SU-DHL-6 (cell line): ENCODE measurements around the gene SORCS2.

Experiments
- H2AFZ ChIP-seq: fragments of 200-600 bp; sonication (generic); 2 replicates; pipeline ENCODE4 v1.6.1; 2014; ENCODE audit warnings: low read depth, mild to moderate bottlenecking, moderate library complexity, mixed read lengths, antibody characterized with exemption, low read length; ENCODE audit not compliant: severe bottlenecking
- H3F3A ChIP-seq: fragments of 200-600 bp; shearing (Covaris generic); 2 replicates; pipeline ENCODE4 v1.6.0; 2016; ENCODE audit warnings: antibody characterized with exemption, mild to moderate bottlenecking; ENCODE audit not compliant: insufficient read depth
- H3K27ac ChIP-seq: fragments of 200-600 bp; sonication (generic); 2 replicates; pipeline ENCODE4 v1.5.1; 2016; ENCODE audit warnings: low read depth, mild to moderate bottlenecking, low read length, moderate library complexity, mixed read lengths
- H3K27me3 ChIP-seq: fragments of 200-600 bp; sonication (generic), shearing (Covaris generic); 2 replicates; pipeline ENCODE4 v1.6.0; 2014; ENCODE audit warnings: mild to moderate bottlenecking, low read length
- H3K36me3 ChIP-seq: fragments of 200-600 bp; sonication (generic); 2 replicates; pipeline ENCODE4 v1.6.1; 2014; ENCODE audit warnings: mild to moderate bottlenecking, low read length, mixed read lengths
- H3K4me2 ChIP-seq: fragments of 300-600, 200-600 bp; shearing (Covaris generic), sonication (generic); 2 replicates; pipeline ENCODE4 v1.6.0; 2014; ENCODE audit warnings: low read length, low read depth, mild to moderate bottlenecking; ENCODE audit not compliant: poor library complexity, severe bottlenecking
- H3K4me3 ChIP-seq: fragments of 200-600 bp; sonication (generic); 2 replicates; pipeline ENCODE4 v1.5.1; 2014; ENCODE audit warnings: antibody characterized with exemption, low read length, mild to moderate bottlenecking, mixed read lengths; ENCODE audit not compliant: insufficient read depth, poor library complexity, severe bottlenecking
- H3K79me2 ChIP-seq: fragments of 200-600 bp; sonication (generic); 2 replicates; pipeline ENCODE4 v1.6.1; 2014; ENCODE audit warnings: mild to moderate bottlenecking, low read length, moderate library complexity; ENCODE audit not compliant: insufficient read depth
- H3K9ac ChIP-seq: fragments of 200-600 bp; sonication (generic); 2 replicates; pipeline ENCODE4 v1.7.0; 2014; ENCODE audit warnings: mild to moderate bottlenecking, low read length
- H3K9me2 ChIP-seq: fragments of 200-600 bp; sonication (generic); replicated peaks from 2 replicates; pipeline ENCODE4 v1.6.1; 2014; ENCODE audit warnings: low read length; ENCODE audit not compliant: insufficient read depth
- H3K9me3 ChIP-seq: fragments of 200-600 bp; sonication (generic); 2 replicates; pipeline ENCODE4 v1.6.1; 2014; ENCODE audit warnings: low read length, mixed read lengths; ENCODE audit not compliant: insufficient read depth
- H4K20me1 ChIP-seq: fragments of 200-600 bp; sonication (generic); 2 replicates; pipeline ENCODE4 v1.6.1; 2014; ENCODE audit warnings: low read depth, mild to moderate bottlenecking, antibody characterized with exemption, low read length, moderate library complexity, mixed read lengths
- EZH2phosphoT487 ChIP-seq: fragments of 200-600 bp; sonication (generic), shearing (Covaris generic); conservative IDR thresholded peaks from 2 replicates; pipeline ENCODE4 v1.6.1; 2018; ENCODE audit warnings: mild to moderate bottlenecking, antibody characterized with exemption, low read length, moderate library complexity, mixed read lengths
- TF ChIP-seq, protein P1 (sequence below): fragments of 200-600 bp; sonication (generic); IDR thresholded peaks from one replicate; pipeline ENCODE4 v1.5.1; 2017; ENCODE audit warnings: antibody characterized with exemption, mild to moderate bottlenecking, low read length, moderate library complexity; ENCODE audit not compliant: insufficient read depth, poor library complexity, severe bottlenecking

The SORCS2 gene

DNA sequence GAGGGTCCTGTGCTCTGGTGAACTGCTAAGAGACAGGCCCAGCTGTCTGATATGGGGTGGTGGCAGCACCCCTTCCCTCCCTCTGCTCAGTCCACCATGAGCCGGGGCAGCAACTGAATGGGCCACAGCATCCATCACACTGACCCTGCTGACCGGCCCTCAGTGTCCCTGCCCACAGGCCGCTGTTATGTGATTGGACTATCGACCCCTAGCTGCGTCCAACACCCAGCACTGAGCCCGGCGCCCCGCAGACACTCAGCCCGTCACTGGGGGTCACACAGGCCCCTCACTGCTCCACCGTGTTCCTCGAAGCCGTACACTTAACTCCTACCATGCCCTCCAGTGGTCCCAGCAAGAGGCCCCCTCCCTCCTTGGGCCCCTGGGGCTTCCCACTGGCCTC is 331.2 kb downstream of the SORCS2 start:
- no peaks in the 10 kb centered on the region for H3F3A ChIP-seq
- no peaks in the 10 kb centered on the region for H3K79me2 ChIP-seq
- TF ChIP-seq, protein P1, sequence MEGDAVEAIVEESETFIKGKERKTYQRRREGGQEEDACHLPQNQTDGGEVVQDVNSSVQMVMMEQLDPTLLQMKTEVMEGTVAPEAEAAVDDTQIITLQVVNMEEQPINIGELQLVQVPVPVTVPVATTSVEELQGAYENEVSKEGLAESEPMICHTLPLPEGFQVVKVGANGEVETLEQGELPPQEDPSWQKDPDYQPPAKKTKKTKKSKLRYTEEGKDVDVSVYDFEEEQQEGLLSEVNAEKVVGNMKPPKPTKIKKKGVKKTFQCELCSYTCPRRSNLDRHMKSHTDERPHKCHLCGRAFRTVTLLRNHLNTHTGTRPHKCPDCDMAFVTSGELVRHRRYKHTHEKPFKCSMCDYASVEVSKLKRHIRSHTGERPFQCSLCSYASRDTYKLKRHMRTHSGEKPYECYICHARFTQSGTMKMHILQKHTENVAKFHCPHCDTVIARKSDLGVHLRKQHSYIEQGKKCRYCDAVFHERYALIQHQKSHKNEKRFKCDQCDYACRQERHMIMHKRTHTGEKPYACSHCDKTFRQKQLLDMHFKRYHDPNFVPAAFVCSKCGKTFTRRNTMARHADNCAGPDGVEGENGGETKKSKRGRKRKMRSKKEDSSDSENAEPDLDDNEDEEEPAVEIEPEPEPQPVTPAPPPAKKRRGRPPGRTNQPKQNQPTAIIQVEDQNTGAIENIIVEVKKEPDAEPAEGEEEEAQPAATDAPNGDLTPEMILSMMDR: no peak
- no peak for TF ChIP-seq EZH2phosphoT487
- no peaks in the 10 kb centered on the region for H3K36me3 ChIP-seq
- no peak overlapping the region for H3K4me2 ChIP-seq
- no peaks in the 10 kb centered on the region for H3K9me3 ChIP-seq
- H3K9ac ChIP-seq: no peak overlapping the region
- no peaks in the 10 kb centered on the region for H3K9me2 ChIP-seq
- no peak overlapping the region for H3K27ac ChIP-seq
- H4K20me1 ChIP-seq: no peaks in the 10 kb centered on the region
- H3K27me3 ChIP-seq: no peaks in the 10 kb centered on the region
- no peak overlapping the region for H3K4me3 ChIP-seq
- no peak overlapping the region for H2AFZ ChIP-seq

DNA sequence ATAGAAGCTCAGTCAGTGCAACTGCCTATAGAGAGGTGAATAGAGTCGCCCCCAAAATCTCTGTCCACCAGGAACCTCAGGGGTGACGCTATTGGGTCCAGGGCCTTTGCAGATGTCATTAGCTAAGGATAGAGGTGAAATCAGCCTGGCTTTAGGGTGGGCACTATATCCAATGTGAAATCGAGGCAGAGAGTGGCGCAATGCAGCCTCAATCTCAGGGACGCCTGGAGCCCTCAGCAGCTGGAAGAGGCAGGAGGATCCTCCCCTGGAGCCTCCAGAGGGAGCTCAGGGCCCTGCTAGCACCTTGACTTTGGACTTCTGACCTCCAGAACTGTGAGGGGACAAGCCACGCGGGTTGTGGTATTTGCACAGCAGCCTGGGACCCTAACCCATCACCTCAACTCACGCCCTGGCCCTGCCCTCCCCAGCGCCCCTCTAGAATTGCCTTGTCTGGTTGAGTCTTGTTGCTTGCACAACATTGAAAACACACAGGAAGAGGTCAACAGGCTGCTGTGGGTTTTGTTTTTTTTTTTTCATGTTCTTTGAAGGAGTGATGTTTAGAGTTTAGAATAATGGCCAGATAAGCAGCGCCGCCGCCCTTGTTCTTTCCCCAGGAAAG is 331.8 kb downstream of the SORCS2 start:
- no peak overlapping the region for H3K4me2 ChIP-seq
- no peaks in the 10 kb centered on the region for H3K79me2 ChIP-seq
- no peak overlapping the region for H3K27ac ChIP-seq
- H3K9ac ChIP-seq: no peak overlapping the region
- no peaks in the 10 kb centered on the region for H3K9me3 ChIP-seq
- no peaks in the 10 kb centered on the region for H4K20me1 ChIP-seq
- TF ChIP-seq, protein P1: no peak
- no peak for TF ChIP-seq EZH2phosphoT487
- no peak overlapping the region for H2AFZ ChIP-seq
- no peaks in the 10 kb centered on the region for H3F3A ChIP-seq
- no peak overlapping the region for H3K4me3 ChIP-seq
- H3K36me3 ChIP-seq: no peaks in the 10 kb centered on the region
- no peaks in the 10 kb centered on the region for H3K27me3 ChIP-seq
- H3K9me2 ChIP-seq: no peaks in the 10 kb centered on the region

DNA sequence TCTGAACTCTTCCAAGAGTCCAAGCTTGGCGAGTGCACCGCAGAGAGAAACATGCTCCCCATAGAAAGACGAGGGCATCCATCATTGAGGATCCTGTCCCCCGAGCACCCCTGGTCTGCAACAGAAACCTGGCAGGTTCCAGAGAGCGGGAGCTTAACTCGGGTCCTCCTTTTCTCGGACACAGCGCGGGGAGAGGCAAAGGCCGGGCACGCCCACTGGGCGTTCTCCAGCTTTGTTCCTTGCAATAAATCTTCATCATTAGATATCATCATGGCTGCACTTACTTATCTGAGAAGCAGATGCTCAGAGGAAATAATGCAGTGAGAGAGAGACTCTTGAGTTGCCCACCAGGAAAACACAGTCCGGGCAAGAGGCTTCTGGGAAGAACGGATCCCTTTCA is 332.5 kb downstream of the SORCS2 start:
- no peak overlapping the region for H3K4me3 ChIP-seq
- no peak overlapping the region for H3K4me2 ChIP-seq
- no peak overlapping the region for H3K9ac ChIP-seq
- H3K27ac ChIP-seq: no peak overlapping the region
- H2AFZ ChIP-seq: no peak overlapping the region
- no peaks in the 10 kb centered on the region for H3K9me3 ChIP-seq
- no peaks in the 10 kb centered on the region for H3K9me2 ChIP-seq
- no peak for TF ChIP-seq EZH2phosphoT487
- TF ChIP-seq, protein P1: no peak
- H3K79me2 ChIP-seq: no peaks in the 10 kb centered on the region
- H4K20me1 ChIP-seq: no peaks in the 10 kb centered on the region
- no peaks in the 10 kb centered on the region for H3K27me3 ChIP-seq
- H3K36me3 ChIP-seq: no peaks in the 10 kb centered on the region
- H3F3A ChIP-seq: no peaks in the 10 kb centered on the region
